ENCODE results near the gene DSTYK.
A peak's percentile ranks its signal among the peaks of the same experiment; 100 is the strongest.

The DSTYK gene

GRCh38 chr1:205214756-205215155 lies 3.3 kb upstream of the DSTYK start:
- no peak for DNase-seq (ENCODE audit: low spot score)
- TF ChIP-seq CTCF (conservative IDR thresholded peaks at IDR 0.05; ENCODE audit: low read depth) = no peak
- ChIA-PET CTCF (interaction anchor here (0.6 kb wide), 2 partner anchors 73 to 1626 kb away, joined by 3 to 4 read pairs; no protein-coding TSS in a partner anchor), POLR2A (ENCODE audit: low non-redundant PET) (interaction anchor here (0.6 kb wide), 1 partner anchor 130 kb away, joined by 3 read pairs; no protein-coding TSS in a partner anchor)
- H3K27ac ChIP-seq = no peak overlapping the region

GRCh38 chr1:205211839-205212536 lies 486 bp upstream of the DSTYK start:
- DNase-seq (ENCODE audit: low spot score) = no peak
- CTCF ChIA-PET = interaction anchor here (0.5 kb wide), 1 partner anchor 97 kb away, joined by 4 read pairs; no protein-coding TSS in a partner anchor

GRCh38 chr1:205210756-205211168 lies 740 bp downstream of the DSTYK start:
- ChIA-PET POLR2A (ENCODE audit: low non-redundant PET) (interaction anchor here (1.5 kb wide), 1 partner anchor 89 kb away, joined by 6 read pairs; the partner anchor contains the start of gene RBBP5), CTCF (interaction anchor here (0.6 to 1.0 kb wide), 4 partner anchors 17 to 124 kb away, joined by 3 read pairs; partner anchors contain the start of gene TMCC2)
- peak; percentile 55 for DNase-seq (ENCODE audit: low spot score)
- no peak for TF ChIP-seq CTCF (conservative IDR thresholded peaks at IDR 0.05; ENCODE audit: low read depth)
- peak overlapping the region; percentile 88 for H3K27ac ChIP-seq

More at GRCh38 chr1:205211839-205212536, 486 bp upstream of the DSTYK start:
- no peak for TF ChIP-seq CTCF (conservative IDR thresholded peaks at IDR 0.05; ENCODE audit: low read depth)
- peak overlapping the region; percentile 88 for H3K27ac ChIP-seq
- POLR2A ChIA-PET (ENCODE audit: low non-redundant PET) = interaction anchor here (0.6 to 1.5 kb wide), 2 partner anchors 10 to 90 kb away, joined by 5 to 6 read pairs; partner anchors contain the start of gene RBBP5

GRCh38 chr1:205208811-205209210 lies 2.7 kb downstream of the DSTYK start:
- no peak for TF ChIP-seq CTCF (conservative IDR thresholded peaks at IDR 0.05; ENCODE audit: low read depth)
- CTCF ChIA-PET = interaction anchor here (0.7 kb wide), 1 partner anchor 237 kb away, joined by 4 read pairs; no protein-coding TSS in a partner anchor
- H3K27ac ChIP-seq = no peak overlapping the region
- no peak for DNase-seq (ENCODE audit: low spot score)
- POLR2A ChIA-PET (ENCODE audit: low non-redundant PET) = no interaction called here

GRCh38 chr1:205205055-205205454 lies 6.4 kb downstream of the DSTYK start:
- CTCF ChIA-PET = interaction anchor here (0.6 kb wide), 2 partner anchors 24 to 44 kb away, joined by 3 read pairs; no protein-coding TSS in a partner anchor
- H3K27ac ChIP-seq = no peak overlapping the region
- no peak for TF ChIP-seq CTCF (conservative IDR thresholded peaks at IDR 0.05; ENCODE audit: low read depth)
- POLR2A ChIA-PET (ENCODE audit: low non-redundant PET) = no interaction called here
- DNase-seq (ENCODE audit: low spot score) = no peak

- CTCF ChIA-PET = no interaction called here
These were observed 7.0 kb downstream of the DSTYK start for GRCh38 chr1:205204552-205204951.

More at GRCh38 chr1:205204552-205204951, 7.0 kb downstream of the DSTYK start:
- no peak overlapping the region for H3K27ac ChIP-seq
- TF ChIP-seq CTCF (conservative IDR thresholded peaks at IDR 0.05; ENCODE audit: low read depth) = no peak
- POLR2A ChIA-PET (ENCODE audit: low non-redundant PET) = no interaction called here
- DNase-seq (ENCODE audit: low spot score) = peak; percentile 34
